GM23338 (cell line): Measurements from ENCODE around the gene TASP1.

Source experiments
- CREB1 ChIP-seq: fragments of 250-450 bp; sonication (Bioruptor Pico); IDR thresholded peaks from 2 replicates; pipeline ENCODE4 v1.5.0; 2020; ENCODE audit warnings: low read depth, mild to moderate bottlenecking, moderate library complexity
- EZH2 ChIP-seq: fragments of 200-600 bp; sonication (generic); IDR thresholded peaks from one replicate; pipeline ENCODE4 v1.8.0; 2017; ENCODE audit warnings: antibody characterized with exemption, mild to moderate bottlenecking, low read depth; ENCODE audit not compliant: unreplicated experiment
- EZH2phosphoT487 ChIP-seq: fragments of 200-600 bp; sonication (generic); IDR thresholded peaks from one replicate; pipeline ENCODE4 v1.8.1; 2018; ENCODE audit warnings: antibody characterized with exemption; ENCODE audit not compliant: unreplicated experiment
- JUNB ChIP-seq: IDR thresholded peaks from one replicate; pipeline ENCODE4 v1.6.1; 2016; ENCODE audit warnings: antibody characterized with exemption; ENCODE audit not compliant: unreplicated experiment
- NANOG ChIP-seq: IDR thresholded peaks from 2 replicates; pipeline ENCODE4 v1.6.1; 2016; ENCODE audit warnings: antibody characterized with exemption, borderline replicate concordance
- POLR2AphosphoS5 ChIP-seq: IDR thresholded peaks from 2 replicates; pipeline ENCODE4 v1.6.1; 2016; ENCODE audit warnings: antibody characterized with exemption, low read depth
- REST ChIP-seq: IDR thresholded peaks from one replicate; pipeline ENCODE4 v1.6.1; 2018; ENCODE audit warnings: antibody characterized with exemption; ENCODE audit not compliant: unreplicated experiment
- STAT1 ChIP-seq: IDR thresholded peaks from one replicate; pipeline ENCODE4 v1.6.1; 2016; ENCODE audit warnings: antibody characterized with exemption; ENCODE audit not compliant: unreplicated experiment
- ZNF114 ChIP-seq: fragments of 250-450 bp; sonication (Bioruptor Pico); IDR thresholded peaks from 2 replicates; pipeline ENCODE4 v1.5.0; 2020; ENCODE audit warnings: mild to moderate bottlenecking, moderate library complexity
- ZNF331 ChIP-seq: fragments of 250-450 bp; sonication (Bioruptor Pico); IDR thresholded peaks from 2 replicates; pipeline ENCODE4 v1.5.0; 2020; ENCODE audit warnings: low read depth, mild to moderate bottlenecking, moderate library complexity
- TF ChIP-seq, protein P1 (sequence below), 2 experiments: fragments of 200-600 bp in 1 of 2; sonication (generic) in 1 of 2; conservative IDR thresholded peaks; 2 replicates each; pipeline versions ENCODE4 v1.5.1 to v1.6.1; 2016 to 2017; ENCODE audit warnings: antibody characterized with exemption in 2 of 2, low read depth in 2 of 2, mild to moderate bottlenecking in 2 of 2, moderate library complexity in 1 of 2

GRCh38 chr20:13423472-13424173 is 215.1 kb downstream of the TASP1 start:
- TF ChIP-seq, protein P1, sequence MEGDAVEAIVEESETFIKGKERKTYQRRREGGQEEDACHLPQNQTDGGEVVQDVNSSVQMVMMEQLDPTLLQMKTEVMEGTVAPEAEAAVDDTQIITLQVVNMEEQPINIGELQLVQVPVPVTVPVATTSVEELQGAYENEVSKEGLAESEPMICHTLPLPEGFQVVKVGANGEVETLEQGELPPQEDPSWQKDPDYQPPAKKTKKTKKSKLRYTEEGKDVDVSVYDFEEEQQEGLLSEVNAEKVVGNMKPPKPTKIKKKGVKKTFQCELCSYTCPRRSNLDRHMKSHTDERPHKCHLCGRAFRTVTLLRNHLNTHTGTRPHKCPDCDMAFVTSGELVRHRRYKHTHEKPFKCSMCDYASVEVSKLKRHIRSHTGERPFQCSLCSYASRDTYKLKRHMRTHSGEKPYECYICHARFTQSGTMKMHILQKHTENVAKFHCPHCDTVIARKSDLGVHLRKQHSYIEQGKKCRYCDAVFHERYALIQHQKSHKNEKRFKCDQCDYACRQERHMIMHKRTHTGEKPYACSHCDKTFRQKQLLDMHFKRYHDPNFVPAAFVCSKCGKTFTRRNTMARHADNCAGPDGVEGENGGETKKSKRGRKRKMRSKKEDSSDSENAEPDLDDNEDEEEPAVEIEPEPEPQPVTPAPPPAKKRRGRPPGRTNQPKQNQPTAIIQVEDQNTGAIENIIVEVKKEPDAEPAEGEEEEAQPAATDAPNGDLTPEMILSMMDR (conservative IDR thresholded peaks at IDR 0.05; ENCODE audit: low read depth in 2 of 2) = no peak
- no peak for TF ChIP-seq EZH2
- no peak for TF ChIP-seq REST
- no peak for TF ChIP-seq POLR2AphosphoS5
- TF ChIP-seq ZNF114 (CRISPR knock-in tag) = no peak
- TF ChIP-seq STAT1 = no peak
- TF ChIP-seq EZH2phosphoT487 = no peak
- TF ChIP-seq CREB1 (CRISPR knock-in tag) = no peak
- TF ChIP-seq JUNB = no peak
- TF ChIP-seq ZNF331 = no peak
- TF ChIP-seq NANOG = no peak
